Mucosa of descending colon (tissue), 3 donors: ENCODE data around the gene UBE2Q1. TPM values are rescaled to one million over a fixed set of nuclear protein-coding genes. Genes with fewer than 3 reads are reported as not detected.

ENCODE experiments used
- ATAC-seq: fragments of 200-7000 bp; cut with Tn5 transposase; one replicate; pipeline ENCODE4 v1.9.1; 2020; ENCODE audit warnings: mild to moderate bottlenecking, moderate library complexity
- DNase-seq, 3 donors: peaks; one replicate each; pipeline ENCODE4 v3.0.0-alpha.2; 2020
- H3K36me3 ChIP-seq: fragments of 200-600 bp; one replicate; pipeline ENCODE4 v1.8.0; 2021; ENCODE audit warnings: low read depth, mild to moderate bottlenecking
- H3K4me1 ChIP-seq: fragments of 200-600 bp; one replicate; pipeline ENCODE4 v1.8.0; 2021; ENCODE audit warnings: low read depth, mild to moderate bottlenecking
- H3K4me3 ChIP-seq: fragments of 200-600 bp; one replicate; pipeline ENCODE4 v1.8.0; 2021; ENCODE audit warnings: mild to moderate bottlenecking
- H3K9me3 ChIP-seq: fragments of 200-600 bp; one replicate; pipeline ENCODE4 v1.8.0; 2021; ENCODE audit warnings: mild to moderate bottlenecking
- intact Hi-C, 2 donors: fragments of 100-400 bp; cut with DNase I in 1 of 2; cut with micrococcal nuclease in 1 of 2; formaldehyde crosslinking; loops; one replicate each; pipeline versions ENCODE4 v1.11.0 to v1.11.1; 2022; cut with DNase I, micrococcal nuclease
- total RNA-seq, 3 donors: library from RNA; stranded (reverse); fragmentation: NEBNext Ultra II Directional in 2 of 3; extraction: Animal tissue kit (Norgen Biotek cat#: 25700) in 2 of 3; gene quantifications; one replicate each; pipeline versions ENCODE4 v1.2.1 to v1.2.4, GENCODE V29; 2021 to 2023
- TF ChIP-seq, protein P1 (sequence below): fragments of 200-600 bp; IDR thresholded peaks from one replicate; pipeline ENCODE4 v1.8.0; 2022; ENCODE audit warnings: antibody characterized with exemption, mild to moderate bottlenecking
- donor health status: DM: no; HTN: no; CAD: no; lungs with moderate emphysema.
- donor health status: DM: no; HTN: no; CAD: no.
- donor health status: DM: no; HTN: yes; CAD: no.

The UBE2Q1 gene
- total RNA-seq, 3 donors from 2014 or later: 52.8 to 81.7 (median 81.0) TPM

DNA sequence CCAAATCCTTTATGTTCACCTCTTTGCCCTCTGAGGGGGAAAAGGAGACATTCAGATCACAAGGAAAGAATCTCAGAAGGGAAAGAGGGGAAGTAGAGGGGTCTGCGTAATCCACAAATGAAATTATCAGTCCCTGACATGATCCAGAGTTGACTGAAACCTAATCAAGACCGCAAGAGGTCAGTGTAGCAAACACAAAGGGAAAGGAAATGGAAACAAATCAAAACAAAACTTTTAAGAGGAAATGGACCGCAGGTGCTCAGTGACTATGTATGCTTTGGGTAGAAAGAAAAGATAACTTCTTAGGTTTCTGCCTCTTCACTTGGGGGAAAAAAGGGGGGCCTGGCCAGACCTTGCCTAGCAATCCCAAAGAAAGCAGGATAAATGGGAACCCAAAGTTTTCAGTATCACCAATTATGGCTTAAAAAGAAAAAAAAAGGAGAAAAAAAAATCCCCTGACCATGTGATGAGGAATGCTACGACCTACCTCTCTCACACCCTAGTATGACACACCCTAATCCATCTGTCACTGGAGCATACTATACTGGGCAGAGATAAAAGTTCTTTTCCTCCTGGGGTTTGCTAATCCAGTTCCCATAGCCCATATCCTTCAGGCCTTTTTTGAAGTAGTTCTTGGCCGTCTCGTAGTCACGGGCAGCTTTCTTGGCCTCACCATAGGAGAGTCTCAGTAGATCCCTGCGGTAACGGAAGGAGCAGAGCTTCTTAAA, 26.0 kb upstream of the UBE2Q1 start:
- no peak overlapping the region for H3K4me3 ChIP-seq
- intact Hi-C loops: no loop called here
- TF ChIP-seq, protein P1, sequence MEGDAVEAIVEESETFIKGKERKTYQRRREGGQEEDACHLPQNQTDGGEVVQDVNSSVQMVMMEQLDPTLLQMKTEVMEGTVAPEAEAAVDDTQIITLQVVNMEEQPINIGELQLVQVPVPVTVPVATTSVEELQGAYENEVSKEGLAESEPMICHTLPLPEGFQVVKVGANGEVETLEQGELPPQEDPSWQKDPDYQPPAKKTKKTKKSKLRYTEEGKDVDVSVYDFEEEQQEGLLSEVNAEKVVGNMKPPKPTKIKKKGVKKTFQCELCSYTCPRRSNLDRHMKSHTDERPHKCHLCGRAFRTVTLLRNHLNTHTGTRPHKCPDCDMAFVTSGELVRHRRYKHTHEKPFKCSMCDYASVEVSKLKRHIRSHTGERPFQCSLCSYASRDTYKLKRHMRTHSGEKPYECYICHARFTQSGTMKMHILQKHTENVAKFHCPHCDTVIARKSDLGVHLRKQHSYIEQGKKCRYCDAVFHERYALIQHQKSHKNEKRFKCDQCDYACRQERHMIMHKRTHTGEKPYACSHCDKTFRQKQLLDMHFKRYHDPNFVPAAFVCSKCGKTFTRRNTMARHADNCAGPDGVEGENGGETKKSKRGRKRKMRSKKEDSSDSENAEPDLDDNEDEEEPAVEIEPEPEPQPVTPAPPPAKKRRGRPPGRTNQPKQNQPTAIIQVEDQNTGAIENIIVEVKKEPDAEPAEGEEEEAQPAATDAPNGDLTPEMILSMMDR: no peak
- ATAC-seq (no peak), DNase-seq (no peak)
- peaks cover 49% of the 10 kb centered on the region for H3K36me3 ChIP-seq
- H3K9me3 ChIP-seq: no peaks in the 10 kb centered on the region
- no peaks in the 10 kb centered on the region for H3K4me1 ChIP-seq

- ATAC-seq (no peak), DNase-seq (peak in 1 of 3 donors; percentile 14)
- H3K4me1 ChIP-seq: no peaks in the 10 kb centered on the region
- H3K4me3 ChIP-seq: no peak overlapping the region
- no peaks in the 10 kb centered on the region for H3K9me3 ChIP-seq
- H3K36me3 ChIP-seq: peaks cover 43% of the 10 kb centered on the region
- TF ChIP-seq, protein P1: no peak
- intact Hi-C loops: no loop called here
Observed at GRCh38 chr1:154583773-154584172, 25.3 kb upstream of the UBE2Q1 start.

GRCh38 chr1:154582885-154583284, 24.4 kb upstream of the UBE2Q1 start:
- Histone ChIP-seq H3K36me3 (peaks cover 34% of the 10 kb centered on the region), H3K4me3 (no peak overlapping the region), H3K4me1 (no peaks in the 10 kb centered on the region), H3K9me3 (no peaks in the 10 kb centered on the region)
- intact Hi-C loops: no loop called here
- DNase-seq (no peak), ATAC-seq (no peak)
- TF ChIP-seq, protein P1: no peak

DNA sequence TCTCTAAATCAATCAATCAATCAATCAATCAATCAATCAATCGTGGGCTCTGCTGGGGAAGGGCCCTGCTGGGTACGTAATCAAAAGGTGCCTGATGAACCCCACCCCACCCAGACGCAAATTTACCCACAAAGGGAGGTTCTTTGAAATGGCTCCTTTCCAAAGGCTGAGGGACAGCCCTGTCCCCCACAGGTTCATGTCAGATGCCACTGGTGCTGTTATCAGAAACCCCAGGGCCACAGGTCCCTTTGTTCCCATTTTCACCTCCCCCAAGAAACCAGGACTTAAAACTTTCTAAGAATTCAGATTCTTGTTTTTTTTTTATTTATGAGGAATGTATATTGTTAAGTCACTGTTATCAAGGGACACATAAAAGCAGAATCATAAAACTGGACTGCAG, 23.3 kb upstream of the UBE2Q1 start:
- DNase-seq (no peak), ATAC-seq (no peak)
- intact Hi-C loops: no loop called here
- Histone ChIP-seq H3K36me3 (peaks cover 32% of the 10 kb centered on the region), H3K9me3 (no peaks in the 10 kb centered on the region), H3K4me1 (no peaks in the 10 kb centered on the region), H3K4me3 (no peak overlapping the region)
- TF ChIP-seq, protein P1: no peak

DNA sequence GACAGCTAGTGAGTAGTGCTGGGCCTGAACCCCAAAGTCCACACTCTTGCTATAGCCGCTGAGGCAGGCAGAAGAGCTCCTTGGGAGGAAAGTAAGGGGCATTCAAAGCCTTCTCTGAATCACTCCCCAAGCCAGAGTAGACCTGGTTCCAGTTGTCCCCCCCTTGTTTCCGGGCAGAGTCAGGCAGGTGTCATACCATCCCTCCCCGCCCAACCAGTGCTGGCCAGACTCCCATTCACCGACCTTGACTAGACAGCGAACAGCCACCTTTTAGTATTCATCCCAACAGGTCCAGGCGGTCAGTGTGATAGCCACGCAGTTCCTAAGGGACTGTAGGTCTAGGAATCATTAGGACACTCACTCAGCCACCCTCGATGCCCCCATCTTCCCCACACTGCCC, 20.9 kb upstream of the UBE2Q1 start:
- ATAC-seq (no peak), DNase-seq (no peak)
- Histone ChIP-seq H3K4me1 (no peaks in the 10 kb centered on the region), H3K4me3 (no peak overlapping the region), H3K36me3 (peaks cover 13% of the 10 kb centered on the region), H3K9me3 (no peaks in the 10 kb centered on the region)
- TF ChIP-seq, protein P1: no peak
- intact Hi-C loops: loop anchor here in 1 of 2 donors (10.0 kb wide), 1 partner anchor 305 kb away; no protein-coding TSS in a partner anchor
